ENCODE data around the gene RASA1. TPM values are rescaled to one million over a fixed set of nuclear protein-coding genes. Genes with fewer than 3 reads are reported as not detected.
A peak's percentile ranks its signal among the peaks of the same experiment; 100 is the strongest.

RASA1 gene
- total and polyA plus RNA-seq, 9 of the 15 experiments (the other 6 are each of a cell fraction or from before 2014, with no cell fraction given): 3.2 to 17.3 (median 9.2) TPM

- TF ChIP-seq MNT (conservative IDR thresholded peaks at IDR 0.05) (peak; percentile 71 to 76), SPI1 (IDR thresholded peaks at IDR 0.05; ENCODE audit: borderline replicate concordance, low read depth, low read length) (0 out of 2 replicates have a peak, but pooled peaks have one; percentile 6), ELK3 (CRISPR knock-in tag; IDR thresholded peaks at IDR 0.05) (no peak), KDM5B (IDR thresholded peaks at IDR 0.05; ENCODE audit: insufficient replicate concordance, low read depth, low read length) (peak; percentile 26), PPARD (CRISPR knock-in tag; IDR thresholded peaks at IDR 0.05) (no peak), ZNF717 (CRISPR knock-in tag; IDR thresholded peaks at IDR 0.05) (0 out of 2 replicates have a peak, but pooled peaks have one; percentile 35), ZNF277 (CRISPR knock-in tag; IDR thresholded peaks at IDR 0.05; ENCODE audit: borderline replicate concordance) (no peak), SMARCE1 (IDR thresholded peaks at IDR 0.05) (peak; percentile 59; the same call in 1 of the 2 replicates), CCNT2 (IDR thresholded peaks at IDR 0.05; ENCODE audit: borderline replicate concordance, extremely low read depth, insufficient read length, low read depth, low read length) (no peak), HDAC2 (IDR thresholded peaks at IDR 0.05) (peak; percentile 51; the same call in 1 of the 2 replicates), CBX8 (IDR thresholded peaks at IDR 0.05; ENCODE audit: borderline replicate concordance, extremely low read depth, low read depth, low read length, poor library complexity, severe bottlenecking) (no peak), TAF7 (tag; IDR thresholded peaks at IDR 0.05) (0 out of 2 replicates have a peak, but pooled peaks have one; percentile 20), ZBTB2 (IDR thresholded peaks at IDR 0.05) (0 out of 2 replicates have a peak, but pooled peaks have one; percentile 25), ARHGAP35 (IDR thresholded peaks at IDR 0.05; ENCODE audit: partially characterized antibody) (peak; percentile 46), MYC (IDR thresholded peaks at IDR 0.05; ENCODE audit: low read depth, low read length) (peak; percentile 90), MYC (CRISPR knock-in tag; IDR thresholded peaks at IDR 0.05; ENCODE audit: borderline replicate concordance, low read depth) (no peak), HBP1 (CRISPR knock-in tag; IDR thresholded peaks at IDR 0.05) (peak; percentile 75; the same call in 1 of the 2 replicates), CHCHD3 (CRISPR knock-in tag; IDR thresholded peaks at IDR 0.05) (no peak)
Measured at GRCh38 chr5:87411973-87412629, 144.4 kb downstream of the RASA1 start (continued).

Measured in K562 (cell line).